MCF 10A (cell line): ENCODE measurements around the gene RBP4. TPM values are rescaled to one million over a fixed set of nuclear protein-coding genes. Genes with fewer than 3 reads are reported as not detected.

ENCODE experiments used
- BruUV-seq: library from RNA; stranded (reverse); fragments of 400-500 nt; replicated peaks from 2 replicates; lab custom pipeline; 2021; lab: Mats Ljungman, UMichigan
- CTCF ChIA-PET: fragments of 300-600 bp; sonication (Branson Sonifier 250); formaldehyde crosslinking; extraction: SDS; loops from one replicate; lab custom pipeline; 2021; ENCODE audit warnings: antibody characterized with exemption, inconsistent platforms; lab: Yijun Ruan, JAX
- POLR2A ChIA-PET: fragments of 300-600, 350-650 bp; sonication (Branson Sonifier 250); formaldehyde crosslinking; extraction: SDS; loops from one replicate; lab custom pipeline; 2020; ENCODE audit warnings: antibody characterized with exemption, inconsistent platforms; lab: Yijun Ruan, JAX
- DNase-seq: peaks from one replicate; pipeline ENCODE4 v3.0.0-alpha.2; 2018; ENCODE audit not compliant: unreplicated experiment
- H3K27ac Mint-ChIP-seq: one replicate; pipeline ENCODE4 v1.8.0; 2022; ENCODE audit warnings: mild to moderate bottlenecking, low read depth, mixed read lengths; ENCODE audit not compliant: unreplicated experiment
- H3K27me3 Mint-ChIP-seq: one replicate; pipeline ENCODE4 v1.8.0; 2022; ENCODE audit warnings: mixed read lengths; ENCODE audit not compliant: insufficient read depth, unreplicated experiment
- H3K36me3 Mint-ChIP-seq: one replicate; pipeline ENCODE4 v1.8.0; 2022; ENCODE audit warnings: mild to moderate bottlenecking, moderate library complexity, mixed read lengths; ENCODE audit not compliant: insufficient read depth, unreplicated experiment
- H3K4me1 Mint-ChIP-seq: one replicate; pipeline ENCODE4 v1.8.0; 2022; ENCODE audit warnings: mixed read lengths; ENCODE audit not compliant: insufficient read depth, unreplicated experiment
- H3K4me3 Mint-ChIP-seq: one replicate; pipeline ENCODE4 v1.8.0; 2022; ENCODE audit warnings: mild to moderate bottlenecking, moderate library complexity, mixed read lengths; ENCODE audit not compliant: unreplicated experiment
- H3K9me3 Mint-ChIP-seq: one replicate; pipeline ENCODE4 v1.8.0; 2022; ENCODE audit warnings: mixed read lengths; ENCODE audit not compliant: unreplicated experiment
- CTCF ChIP-seq: fragments of 200-600 bp; IDR thresholded peaks from one replicate; pipeline ENCODE4 v1.8.0; 2022; ENCODE audit warnings: antibody characterized with exemption, mild to moderate bottlenecking; ENCODE audit not compliant: unreplicated experiment
- intact Hi-C: fragments of 100-400 bp; cut with micrococcal nuclease; formaldehyde crosslinking; loops from 2 replicates; pipeline ENCODE4 v1.14.1; 2022
- total RNA-seq: library from RNA; stranded (reverse); gene quantifications from 2 replicates; pipeline ENCODE4 v1.2.3, GENCODE V29; 2022

Gene RBP4
- total RNA-seq, 1 experiment from 2014 or later = not detected

DNA sequence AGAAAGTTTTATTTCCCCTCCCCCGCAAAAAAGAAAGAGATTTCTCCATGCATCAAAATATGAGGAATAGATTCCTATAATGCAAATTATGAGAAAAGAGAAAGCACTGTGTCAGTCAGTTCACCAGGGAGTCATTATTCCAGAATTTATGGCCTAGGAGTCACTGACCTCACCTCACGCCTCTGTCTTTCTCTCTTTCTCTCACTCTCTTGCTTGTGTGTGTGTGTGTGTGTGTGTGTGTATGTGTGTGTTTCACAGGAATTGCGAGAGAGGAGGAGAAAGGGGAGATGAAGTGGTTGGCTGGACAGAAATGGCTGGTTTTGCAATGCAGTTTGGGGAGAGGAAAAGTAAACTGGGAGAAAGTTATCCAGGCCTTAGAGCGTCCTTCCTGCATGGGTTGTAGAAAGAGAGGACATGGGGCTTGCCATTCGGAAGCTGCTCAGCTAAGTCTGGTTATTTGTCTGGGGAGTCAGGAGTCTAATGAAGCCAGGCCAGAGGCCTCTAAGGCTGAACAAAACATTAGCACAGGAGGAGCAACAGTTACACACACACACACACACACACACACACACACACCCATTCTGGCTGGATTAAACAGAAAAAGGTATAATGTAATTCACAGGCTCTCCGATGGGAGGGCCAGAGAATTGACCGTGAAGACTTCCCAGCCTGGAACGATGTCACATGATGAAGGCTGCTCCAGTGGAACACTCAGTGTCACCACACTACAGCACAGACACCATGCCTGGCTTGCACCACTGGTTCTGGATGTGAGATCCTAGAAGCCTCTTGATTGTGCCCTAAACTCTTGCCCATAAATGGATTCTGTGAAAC is 47.3 kb downstream of the RBP4 start:
- no peaks in the 10 kb centered on the region for H3K36me3 Mint-ChIP-seq
- H3K4me3 Mint-ChIP-seq = no peak overlapping the region
- no peak overlapping the region for H3K27ac Mint-ChIP-seq
- no peak for TF ChIP-seq CTCF
- intact Hi-C loops = loop anchor here (2.0 kb wide), 1 partner anchor 305 kb away; no protein-coding TSS in a partner anchor
- ChIA-PET CTCF (interaction anchor here (0.5 to 3.2 kb wide), 36 partner anchors 8 to 934 kb away, joined by 3 to 84 read pairs (median 4); no protein-coding TSS in a partner anchor), POLR2A (interaction anchor here (1.3 kb wide), 1 partner anchor 262 kb away, joined by 5 read pairs; no protein-coding TSS in a partner anchor)
- H3K4me1 Mint-ChIP-seq = peaks cover 5% of the 10 kb centered on the region
- H3K27me3 Mint-ChIP-seq = no peaks in the 10 kb centered on the region
- DNase-seq = no peak
- H3K9me3 Mint-ChIP-seq = no peaks in the 10 kb centered on the region
- no TSS peak for BruUV-seq

DNA sequence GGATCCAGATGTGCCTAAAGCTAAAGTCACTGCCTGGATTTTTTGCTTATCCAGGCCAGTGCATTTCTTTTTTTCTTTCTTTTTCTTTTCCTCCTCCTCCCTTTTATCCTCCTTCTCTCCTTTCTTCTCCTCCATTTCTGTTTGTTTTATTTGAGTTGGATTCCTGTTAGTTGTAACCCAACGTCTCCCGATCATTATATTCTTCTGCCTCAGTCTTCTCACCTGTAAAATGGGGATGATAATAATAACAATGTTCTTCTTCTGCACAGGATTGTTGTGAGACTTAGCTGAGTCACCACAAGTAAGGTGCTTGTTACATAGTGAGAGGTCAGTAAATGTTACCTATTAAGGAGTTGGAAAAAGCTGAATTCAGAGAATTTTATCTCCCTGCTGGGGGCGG is 48.3 kb downstream of the RBP4 start:
- no peak overlapping the region for H3K4me3 Mint-ChIP-seq
- no peaks in the 10 kb centered on the region for H3K36me3 Mint-ChIP-seq
- no peak for TF ChIP-seq CTCF
- H3K4me1 Mint-ChIP-seq = peaks cover 5% of the 10 kb centered on the region
- H3K27me3 Mint-ChIP-seq = no peaks in the 10 kb centered on the region
- POLR2A ChIA-PET = no interaction called here
- H3K9me3 Mint-ChIP-seq = no peaks in the 10 kb centered on the region
- BruUV-seq = no TSS peak
- H3K27ac Mint-ChIP-seq = peak overlapping the region; percentile 68
- CTCF ChIA-PET = interaction anchor here (0.6 to 3.2 kb wide), 6 partner anchors 21 to 935 kb away, joined by 3 to 84 read pairs (median 4); no protein-coding TSS in a partner anchor
- no peak for DNase-seq
- intact Hi-C loops = no loop called here

- intact Hi-C loops = no loop called here
- Mint-ChIP-seq H3K9me3 (no peaks in the 10 kb centered on the region), H3K4me3 (no peak overlapping the region), H3K27ac (no peak overlapping the region), H3K4me1 (peaks cover 5% of the 10 kb centered on the region), H3K36me3 (no peaks in the 10 kb centered on the region), H3K27me3 (no peaks in the 10 kb centered on the region)
- BruUV-seq = no TSS peak
- TF ChIP-seq CTCF = no peak
- DNase-seq = no peak
- POLR2A ChIA-PET = no interaction called here
- CTCF ChIA-PET = interaction anchor here (0.9 to 1.7 kb wide), 4 partner anchors 8 to 137 kb away, joined by 3 to 5 read pairs (median 4); no protein-coding TSS in a partner anchor
These were observed 50.4 kb downstream of the RBP4 start for GRCh38 chr10:93550606-93551005.

- CTCF ChIA-PET = interaction anchor here (0.6 kb wide), 1 partner anchor 141 kb away, joined by 4 read pairs; no protein-coding TSS in a partner anchor
- DNase-seq = no peak
- no peak overlapping the region for H3K27ac Mint-ChIP-seq
- intact Hi-C loops = no loop called here
- POLR2A ChIA-PET = no interaction called here
- no peak overlapping the region for H3K4me3 Mint-ChIP-seq
- H3K27me3 Mint-ChIP-seq = no peaks in the 10 kb centered on the region
- H3K4me1 Mint-ChIP-seq = no peaks in the 10 kb centered on the region
- TF ChIP-seq CTCF = no peak
- no TSS peak for BruUV-seq
- H3K9me3 Mint-ChIP-seq = no peaks in the 10 kb centered on the region
- H3K36me3 Mint-ChIP-seq = no peaks in the 10 kb centered on the region
These were observed 52.5 kb downstream of the RBP4 start for GRCh38 chr10:93548376-93549071.
